ENCODE measurements around the gene FKBP1A. TPM values are rescaled to one million over a fixed set of nuclear protein-coding genes. Genes with fewer than 3 reads are reported as not detected.

Gene FKBP1A
- total and polyA plus RNA-seq, 2 donors (not counting 3 experiments of a cell fraction or from before 2014, with no cell fraction given): 968 to 1,972 TPM

GRCh38 chr20:1401451-1401907 lies 8.6 kb upstream of the FKBP1A start:
- dilution Hi-C loops (cut with MboI; ENCODE audit: extremely low pct_ligation_motif_present, low sequenced_read_pairs): no loop called here

More at GRCh38 chr20:1401451-1401907, 8.6 kb upstream of the FKBP1A start:
- H3K27me3 ChIP-seq (ENCODE audit: control insufficient read depth in 2 of 2, insufficient read depth in 2 of 2, low read length in 2 of 2): no peaks in the 10 kb centered on the region
- ChIA-PET CTCF (interaction anchor here (2.0 kb wide), 1 partner anchor 24 kb away, joined by 7 read pairs; no protein-coding TSS in a partner anchor), POLR2A (interaction anchor here (0.7 kb wide), 1 partner anchor 18 kb away, joined by 4 read pairs; no protein-coding TSS in a partner anchor)
- FAIRE-seq (no peak), DNase-seq (ENCODE audit: low read depth, low spot score) (no peak)
- H3K36me3 ChIP-seq (ENCODE audit: control insufficient read depth in 2 of 2, extremely low read depth in 1 of 2, insufficient read depth in 2 of 2, low read length in 2 of 2): no peaks in the 10 kb centered on the region
- H3K4me1 ChIP-seq (ENCODE audit: control insufficient read depth, extremely low read depth, insufficient read depth, low read length): peaks cover 30% of the 10 kb centered on the region
- H3K4me3 ChIP-seq (replicated peaks in 1 of 3; ENCODE audit: insufficient read depth in 1 of 3, low read depth in 1 of 3, low read length in 3 of 3): no peak overlapping the region
- peak overlapping the region; percentile 7 for H3K27ac ChIP-seq (ENCODE audit: insufficient read depth, low read depth, low read length)
- H2AFZ ChIP-seq (ENCODE audit: low read depth, low read length): no peak overlapping the region
- peaks cover 4% of the 10 kb centered on the region for H3K9me3 ChIP-seq (replicated peaks; ENCODE audit: control insufficient read depth, insufficient read depth, low read length)
- no peaks in the 10 kb centered on the region for H3K9me1 ChIP-seq (replicated peaks; ENCODE audit: control insufficient read depth, extremely low read depth, insufficient read depth, low read length)
- H3K79me2 ChIP-seq (ENCODE audit: control insufficient read depth, insufficient read depth, low read length): no peaks in the 10 kb centered on the region
- H3K9ac ChIP-seq (replicated peaks; ENCODE audit: extremely low read depth, insufficient read depth, low read length): no peak overlapping the region
- H3K4me2 ChIP-seq (ENCODE audit: insufficient read depth, low read length): no peak overlapping the region
- intact Hi-C loops (cut with micrococcal nuclease): no loop called here
- no TSS peak for BruUV-seq (replicated peaks)
- TF ChIP-seq FOS (IDR thresholded peaks at IDR 0.05; ENCODE audit: borderline replicate concordance, insufficient read depth, low read length): no peak
- no peak for TF ChIP-seq POLR2A (IDR thresholded peaks at IDR 0.05; ENCODE audit: low read depth, low read length)
- TF ChIP-seq EZH2 (IDR thresholded peaks at IDR 0.05; ENCODE audit: borderline replicate concordance, low read depth, low read length, severe bottlenecking): no peak
- TF ChIP-seq CTCF (IDR thresholded peaks at IDR 0.05; ENCODE audit: extremely low read depth in 1 of 2, insufficient read depth in 1 of 2, low read depth in 1 of 2, low read length in 2 of 2): no peak
- TF ChIP-seq MYC (IDR thresholded peaks at IDR 0.05; ENCODE audit: low read depth, low read length): no peak
- TF ChIP-seq GATA2 (IDR thresholded peaks at IDR 0.05; ENCODE audit: insufficient read depth, insufficient read length, low read depth, low read length): no peak
- no peak for TF ChIP-seq POLR2AphosphoS5 (IDR thresholded peaks at IDR 0.05; ENCODE audit: insufficient read depth, low read depth, low read length)
- TF ChIP-seq MAX (IDR thresholded peaks at IDR 0.05; ENCODE audit: insufficient read depth, insufficient read length): no peak
- TF ChIP-seq JUN (IDR thresholded peaks at IDR 0.05; ENCODE audit: borderline replicate concordance, insufficient read depth, insufficient read length, low read depth): no peak
- no peaks in the 10 kb centered on the region for H4K20me1 ChIP-seq (replicated peaks; ENCODE audit: control insufficient read depth, extremely low read depth, insufficient read depth, low read length)

All from endothelial cell of umbilical vein (primary cell).